ENCODE results near the gene BCOR. TPM values are rescaled to one million over a fixed set of nuclear protein-coding genes. Genes with fewer than 3 reads are reported as not detected.

BCOR gene
- total RNA-seq, 1 donor from 2014 or later: 24.8 TPM

GRCh38 chrX:40076750-40077575, 20.8 kb downstream of the BCOR start:
- peaks cover 13% of the 10 kb centered on the region for H3K36me3 Mint-ChIP-seq (ENCODE audit: unreplicated experiment)
- no peak for DNase-seq (ENCODE audit: extremely low spot score, unreplicated experiment)

GRCh38 chrX:40074959-40075332, 22.8 kb downstream of the BCOR start:
- TF ChIP-seq CTCF (IDR thresholded peaks at IDR 0.05): no peak
- H3K27ac Mint-ChIP-seq (ENCODE audit: unreplicated experiment): no peak overlapping the region

More at GRCh38 chrX:40076750-40077575, 20.8 kb downstream of the BCOR start:
- Mint-ChIP-seq H3K27me3 (ENCODE audit: unreplicated experiment) (no peaks in the 10 kb centered on the region), H3K9me3 (ENCODE audit: unreplicated experiment) (no peaks in the 10 kb centered on the region), H3K4me1 (ENCODE audit: unreplicated experiment) (peaks cover 18% of the 10 kb centered on the region), H3K27ac (ENCODE audit: unreplicated experiment) (no peak overlapping the region), H3K4me3 (ENCODE audit: unreplicated experiment) (no peak overlapping the region)
- TF ChIP-seq CTCF (IDR thresholded peaks at IDR 0.05): no peak

GRCh38 chrX:40074080-40074958, 23.4 kb downstream of the BCOR start:
- no peak overlapping the region for H3K27ac Mint-ChIP-seq (ENCODE audit: unreplicated experiment)
- TF ChIP-seq CTCF (IDR thresholded peaks at IDR 0.05): no peak
- H3K9me3 Mint-ChIP-seq (ENCODE audit: unreplicated experiment): peaks cover 5% of the 10 kb centered on the region
- DNase-seq (ENCODE audit: extremely low spot score, unreplicated experiment): no peak
- peaks cover 24% of the 10 kb centered on the region for H3K36me3 Mint-ChIP-seq (ENCODE audit: unreplicated experiment)
- H3K4me1 Mint-ChIP-seq (ENCODE audit: unreplicated experiment): peaks cover 3% of the 10 kb centered on the region
- no peak overlapping the region for H3K4me3 Mint-ChIP-seq (ENCODE audit: unreplicated experiment)
- no peaks in the 10 kb centered on the region for H3K27me3 Mint-ChIP-seq (ENCODE audit: unreplicated experiment)

More at GRCh38 chrX:40074959-40075332, 22.8 kb downstream of the BCOR start:
- Mint-ChIP-seq H3K27me3 (ENCODE audit: unreplicated experiment) (no peaks in the 10 kb centered on the region), H3K4me1 (ENCODE audit: unreplicated experiment) (peaks cover 3% of the 10 kb centered on the region), H3K4me3 (ENCODE audit: unreplicated experiment) (no peak overlapping the region), H3K36me3 (ENCODE audit: unreplicated experiment) (peaks cover 22% of the 10 kb centered on the region), H3K9me3 (ENCODE audit: unreplicated experiment) (peaks cover 5% of the 10 kb centered on the region)
- no peak for DNase-seq (ENCODE audit: extremely low spot score, unreplicated experiment)

- Mint-ChIP-seq H3K4me1 (ENCODE audit: unreplicated experiment) (peaks cover 6% of the 10 kb centered on the region), H3K27ac (ENCODE audit: unreplicated experiment) (no peak overlapping the region), H3K27me3 (ENCODE audit: unreplicated experiment) (no peaks in the 10 kb centered on the region), H3K36me3 (ENCODE audit: unreplicated experiment) (peaks cover 29% of the 10 kb centered on the region), H3K4me3 (ENCODE audit: unreplicated experiment) (no peak overlapping the region), H3K9me3 (ENCODE audit: unreplicated experiment) (peaks cover 5% of the 10 kb centered on the region)
- no peak for TF ChIP-seq CTCF (IDR thresholded peaks at IDR 0.05)
- DNase-seq (ENCODE audit: extremely low spot score, unreplicated experiment): no peak
Observed at GRCh38 chrX:40073439-40074054, 24.2 kb downstream of the BCOR start.
